ENCODE data around the gene UBE3D. TPM values are rescaled to one million over a fixed set of nuclear protein-coding genes. Genes with fewer than 3 reads are reported as not detected.

The UBE3D gene
- total RNA-seq, 1 donor from 2014 or later = 4.4 TPM

DNA sequence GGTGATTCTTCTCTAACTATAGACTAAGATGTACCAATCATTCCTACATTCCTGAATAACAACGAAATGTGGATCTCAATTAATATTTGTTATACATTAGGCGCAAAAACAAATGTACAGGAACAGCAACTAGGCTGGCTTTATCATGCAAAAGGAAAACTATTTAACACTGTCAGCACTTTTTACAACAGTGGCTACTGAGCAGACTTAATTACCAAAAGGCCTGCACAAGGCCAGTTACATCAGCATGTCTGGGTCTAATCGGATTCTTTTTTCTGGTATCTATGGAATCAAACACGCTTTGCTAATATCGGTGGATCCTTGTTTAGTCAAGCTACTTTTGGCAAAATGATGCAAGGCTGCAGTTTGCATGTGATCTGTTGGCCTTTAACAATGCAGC is 176.5 kb downstream of the UBE3D start:
- TF ChIP-seq, protein P1, sequence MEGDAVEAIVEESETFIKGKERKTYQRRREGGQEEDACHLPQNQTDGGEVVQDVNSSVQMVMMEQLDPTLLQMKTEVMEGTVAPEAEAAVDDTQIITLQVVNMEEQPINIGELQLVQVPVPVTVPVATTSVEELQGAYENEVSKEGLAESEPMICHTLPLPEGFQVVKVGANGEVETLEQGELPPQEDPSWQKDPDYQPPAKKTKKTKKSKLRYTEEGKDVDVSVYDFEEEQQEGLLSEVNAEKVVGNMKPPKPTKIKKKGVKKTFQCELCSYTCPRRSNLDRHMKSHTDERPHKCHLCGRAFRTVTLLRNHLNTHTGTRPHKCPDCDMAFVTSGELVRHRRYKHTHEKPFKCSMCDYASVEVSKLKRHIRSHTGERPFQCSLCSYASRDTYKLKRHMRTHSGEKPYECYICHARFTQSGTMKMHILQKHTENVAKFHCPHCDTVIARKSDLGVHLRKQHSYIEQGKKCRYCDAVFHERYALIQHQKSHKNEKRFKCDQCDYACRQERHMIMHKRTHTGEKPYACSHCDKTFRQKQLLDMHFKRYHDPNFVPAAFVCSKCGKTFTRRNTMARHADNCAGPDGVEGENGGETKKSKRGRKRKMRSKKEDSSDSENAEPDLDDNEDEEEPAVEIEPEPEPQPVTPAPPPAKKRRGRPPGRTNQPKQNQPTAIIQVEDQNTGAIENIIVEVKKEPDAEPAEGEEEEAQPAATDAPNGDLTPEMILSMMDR (IDR thresholded peaks at IDR 0.05) = no peak
- DNase-seq (no peak), ATAC-seq (no peak)

GRCh38 chr6:82882363-82883023 is 183.1 kb downstream of the UBE3D start:
- Histone ChIP-seq H3K4me1 (no peaks in the 10 kb centered on the region), H3K36me3 (no peaks in the 10 kb centered on the region), H3K4me3 (no peak overlapping the region), H3K27me3 (no peaks in the 10 kb centered on the region), H3K27ac (no peak overlapping the region), H3K9me3 (no peaks in the 10 kb centered on the region)
- intact Hi-C loops (cut with DNase I) = no loop called here
- TF ChIP-seq, protein P1 (IDR thresholded peaks at IDR 0.05) = no peak
- no peak for DNase-seq
- no peak for ATAC-seq

More for the DNA sequence above, 176.5 kb downstream of the UBE3D start:
- Histone ChIP-seq H3K27me3 (no peaks in the 10 kb centered on the region), H3K4me3 (no peak overlapping the region), H3K9me3 (no peaks in the 10 kb centered on the region), H3K36me3 (no peaks in the 10 kb centered on the region), H3K4me1 (no peaks in the 10 kb centered on the region), H3K27ac (no peak overlapping the region)
- intact Hi-C loops (cut with DNase I) = no loop called here

- ATAC-seq = no peak
- H3K36me3 ChIP-seq = no peaks in the 10 kb centered on the region
- intact Hi-C loops (cut with DNase I) = no loop called here
These were observed 184.1 kb downstream of the UBE3D start for GRCh38 chr6:82881519-82881918.

DNA sequence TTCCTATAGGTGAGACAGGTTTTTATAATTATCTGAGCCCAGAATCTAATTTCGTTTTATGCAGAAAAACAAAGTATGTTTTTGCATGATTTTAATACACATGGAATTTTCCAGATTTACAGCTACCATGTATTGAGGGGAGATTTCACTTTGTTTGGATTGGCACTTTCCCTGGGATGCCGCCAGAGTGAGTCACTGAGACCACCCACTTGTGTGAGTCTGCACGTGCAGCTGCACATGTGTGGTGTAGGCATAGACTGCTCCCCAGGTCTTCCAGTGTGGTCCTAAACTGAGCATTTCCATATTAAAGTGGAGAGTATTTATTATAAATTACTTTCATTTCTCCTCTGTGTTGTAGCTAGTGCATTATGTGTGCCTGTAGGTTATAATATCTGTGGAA is 186.8 kb downstream of the UBE3D start:
- intact Hi-C loops (cut with DNase I) = no loop called here
- H3K4me3 ChIP-seq = no peak overlapping the region

More at GRCh38 chr6:82881519-82881918, 184.1 kb downstream of the UBE3D start:
- no peaks in the 10 kb centered on the region for H3K9me3 ChIP-seq
- H3K4me3 ChIP-seq = no peak overlapping the region
- H3K27ac ChIP-seq = no peak overlapping the region
- H3K27me3 ChIP-seq = no peaks in the 10 kb centered on the region
- no peaks in the 10 kb centered on the region for H3K4me1 ChIP-seq
- no peak for DNase-seq
- TF ChIP-seq, protein P1 (IDR thresholded peaks at IDR 0.05) = no peak

DNA sequence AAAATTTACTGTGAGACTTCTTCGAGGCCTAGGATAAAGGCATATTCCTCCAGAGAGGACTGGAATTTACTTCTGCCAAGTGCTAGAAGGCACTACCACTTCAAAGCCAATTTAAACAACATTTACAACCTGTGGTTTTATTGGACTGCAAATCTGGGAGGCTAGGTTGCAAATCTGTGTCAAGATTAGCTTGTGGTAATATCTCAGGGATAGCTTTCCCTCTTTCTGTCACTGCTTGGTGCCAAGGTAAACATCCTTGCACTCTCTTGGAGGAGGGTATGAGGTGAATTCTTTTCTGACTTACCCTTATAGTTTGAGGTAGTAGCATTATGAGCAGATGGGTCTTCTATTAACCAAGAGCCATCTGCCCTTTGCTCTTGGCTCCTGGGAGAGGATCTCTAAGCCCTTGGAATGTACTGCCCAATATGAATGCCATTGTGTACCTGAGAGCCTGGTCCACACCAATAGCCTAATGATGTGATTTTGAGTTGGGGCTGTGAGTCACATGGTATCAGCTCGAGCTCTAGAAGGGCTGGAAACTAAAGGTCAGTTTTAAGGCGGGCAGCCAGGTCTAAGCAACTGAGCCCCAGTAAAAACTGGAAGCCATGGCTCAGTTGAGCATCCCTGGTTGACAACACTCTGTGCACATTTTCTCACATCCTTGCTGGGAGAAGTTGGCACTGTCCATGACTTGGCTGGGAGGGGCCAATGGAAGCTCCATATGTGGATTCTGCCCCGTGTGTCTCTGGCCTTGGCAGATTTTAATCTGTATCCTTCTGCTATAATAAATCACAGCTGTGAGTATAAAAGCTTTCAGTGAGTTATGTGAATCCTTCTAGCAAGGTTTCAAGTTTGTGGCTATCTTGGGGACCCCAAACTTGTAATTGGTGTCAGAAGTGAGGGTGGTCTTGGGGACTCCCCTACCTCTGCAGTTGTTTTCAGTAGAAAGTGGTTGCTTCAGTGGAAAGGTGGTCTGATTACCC is 188.1 kb downstream of the UBE3D start:
- no peak overlapping the region for H3K27ac ChIP-seq
- TF ChIP-seq, protein P1 (IDR thresholded peaks at IDR 0.05) = no peak
- no peaks in the 10 kb centered on the region for H3K9me3 ChIP-seq
- no peak overlapping the region for H3K4me3 ChIP-seq
- ATAC-seq (no peak), DNase-seq (no peak)
- no peaks in the 10 kb centered on the region for H3K36me3 ChIP-seq
- no peaks in the 10 kb centered on the region for H3K27me3 ChIP-seq
- no peaks in the 10 kb centered on the region for H3K4me1 ChIP-seq
- intact Hi-C loops (cut with DNase I) = no loop called here

More for the DNA sequence above, 186.8 kb downstream of the UBE3D start:
- DNase-seq = no peak
- Histone ChIP-seq H3K4me1 (no peaks in the 10 kb centered on the region), H3K27ac (no peak overlapping the region), H3K36me3 (no peaks in the 10 kb centered on the region), H3K27me3 (no peaks in the 10 kb centered on the region), H3K9me3 (no peaks in the 10 kb centered on the region)
- no peak for ATAC-seq
- TF ChIP-seq, protein P1 (IDR thresholded peaks at IDR 0.05) = no peak
